ENCODE measurements around the gene CFAP100.

DNA sequence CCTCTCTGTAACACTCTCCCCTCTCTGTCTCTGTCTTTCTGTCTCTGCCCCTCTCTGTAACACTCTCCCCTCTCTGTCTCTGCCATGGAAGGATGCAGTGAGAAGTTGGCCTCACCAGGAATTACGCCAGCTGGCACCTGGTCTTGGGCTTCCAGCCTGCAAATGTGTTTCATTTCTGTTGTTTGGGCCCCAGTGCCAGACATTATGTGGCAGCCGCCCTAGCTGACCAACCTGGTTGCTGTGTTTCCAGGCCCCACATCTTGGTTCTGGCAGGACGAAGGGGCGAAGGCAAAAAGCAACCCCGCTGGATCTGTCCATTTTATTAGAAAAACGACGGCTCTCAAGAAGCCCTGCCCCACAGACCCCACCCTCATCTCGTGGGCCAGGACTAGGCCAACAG is 86.2 kb downstream of the CFAP100 start:
- TF ChIP-seq, protein P1, sequence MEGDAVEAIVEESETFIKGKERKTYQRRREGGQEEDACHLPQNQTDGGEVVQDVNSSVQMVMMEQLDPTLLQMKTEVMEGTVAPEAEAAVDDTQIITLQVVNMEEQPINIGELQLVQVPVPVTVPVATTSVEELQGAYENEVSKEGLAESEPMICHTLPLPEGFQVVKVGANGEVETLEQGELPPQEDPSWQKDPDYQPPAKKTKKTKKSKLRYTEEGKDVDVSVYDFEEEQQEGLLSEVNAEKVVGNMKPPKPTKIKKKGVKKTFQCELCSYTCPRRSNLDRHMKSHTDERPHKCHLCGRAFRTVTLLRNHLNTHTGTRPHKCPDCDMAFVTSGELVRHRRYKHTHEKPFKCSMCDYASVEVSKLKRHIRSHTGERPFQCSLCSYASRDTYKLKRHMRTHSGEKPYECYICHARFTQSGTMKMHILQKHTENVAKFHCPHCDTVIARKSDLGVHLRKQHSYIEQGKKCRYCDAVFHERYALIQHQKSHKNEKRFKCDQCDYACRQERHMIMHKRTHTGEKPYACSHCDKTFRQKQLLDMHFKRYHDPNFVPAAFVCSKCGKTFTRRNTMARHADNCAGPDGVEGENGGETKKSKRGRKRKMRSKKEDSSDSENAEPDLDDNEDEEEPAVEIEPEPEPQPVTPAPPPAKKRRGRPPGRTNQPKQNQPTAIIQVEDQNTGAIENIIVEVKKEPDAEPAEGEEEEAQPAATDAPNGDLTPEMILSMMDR (conservative IDR thresholded peaks at IDR 0.05 in 1 of 2, IDR thresholded peaks at IDR 0.05 in 1 of 2; ENCODE audit: extremely low read depth in 1 of 2, insufficient read depth in 1 of 2, low read depth in 1 of 2, low read length in 2 of 2) = no peak
- no peak for TF ChIP-seq EZH2 (IDR thresholded peaks at IDR 0.05; ENCODE audit: borderline replicate concordance, low read length)
